ENCODE data around the gene NLRP8. TPM values are rescaled to one million over a fixed set of nuclear protein-coding genes. Genes with fewer than 3 reads are reported as not detected.

Gene NLRP8
- total and polyA plus RNA-seq, 10 of the 15 experiments (the other 5 are each of a cell fraction or from before 2014, with no cell fraction given), result 0.04 TPM; not detected in 9

GRCh38 chr19:55986487-55986886 lies 38.9 kb downstream of the NLRP8 start, which contains the start of gene NLRP5:
NLRP5 (plus strand) TSS chr19:55986775.
- H2AFZ ChIP-seq (ENCODE audit: control insufficient read depth, low read depth, low read length), result no peak within 1 kb of the TSS
- no peaks in the 10 kb centered on the region for H3K4me1 ChIP-seq (ENCODE audit: control insufficient read depth, insufficient read depth, low read length)
- SMC1A ChIA-PET (ENCODE audit: uncharacterized antibody, unreplicated experiment), result no interaction called here
- no peak within 1 kb of the TSS for H3K4me3 ChIP-seq
- ATAC-seq (no peak), DNase-seq (ENCODE audit: low read depth, low spot score) (no peak), FAIRE-seq (no peak)
- no peaks in the 10 kb centered on the region for H4K20me1 ChIP-seq (ENCODE audit: control insufficient read depth, insufficient read depth)
- no peak within 1 kb of the TSS for H3K9ac ChIP-seq (ENCODE audit: control insufficient read depth, insufficient read depth, low read length)
- TF ChIP-seq CBX5 (IDR thresholded peaks at IDR 0.05; ENCODE audit: low read depth) (no peak), CUX1 (IDR thresholded peaks at IDR 0.05; ENCODE audit: insufficient replicate concordance, low read depth, low read length) (no peak), JUND (IDR thresholded peaks at IDR 0.05; ENCODE audit: low read depth, low read length) (no peak), CHD4 (IDR thresholded peaks at IDR 0.05) (no peak), FOXK2 (IDR thresholded peaks at IDR 0.05) (no peak)
- intact Hi-C loops (cut with micrococcal nuclease; ENCODE audit: unreplicated experiment) (no loop called here), in situ Hi-C loops (cut with MboI) (no loop called here)
- no TSS peak for BruUV-seq (replicated peaks)
- H3K79me2 ChIP-seq (ENCODE audit: control insufficient read depth, insufficient read depth, low read length), result no peaks in the 10 kb centered on the region
- no peak within 1 kb of the TSS for H3K27ac ChIP-seq (ENCODE audit: control insufficient read depth, insufficient read depth)
- CTCF ChIA-PET, result interaction anchor here (0.6 kb wide), 1 partner anchor 23 kb away, joined by 3 read pairs; no protein-coding TSS in a partner anchor
- RAD21 ChIA-PET (ENCODE audit: unreplicated experiment), result no interaction called here
- no peaks in the 10 kb centered on the region for H3K27me3 ChIP-seq (replicated peaks in 1 of 2; ENCODE audit: control insufficient read depth in 2 of 2, insufficient read depth in 2 of 2, low read length in 1 of 2)
- no peak within 1 kb of the TSS for H3K4me2 ChIP-seq (ENCODE audit: control insufficient read depth, insufficient read depth)
- 49% methylated on average over 10 of the region's 10 CpGs for WGBS (ENCODE audit: insufficient coverage, insufficient replicate concordance, low lambda C conversion rate, missing lambda C conversion rate)
- no peaks in the 10 kb centered on the region; the same call in 2 of the 3 replicates for H3K9me3 ChIP-seq (replicated peaks; ENCODE audit: control insufficient read depth, insufficient read depth, low read length)
- no peaks in the 10 kb centered on the region for H3K36me3 ChIP-seq (ENCODE audit: control insufficient read depth in 2 of 2, insufficient read depth in 2 of 2, low read length in 1 of 2)
- POLR2A ChIA-PET, result no interaction called here
